HepG2 (cell line): ENCODE data around the gene TMEM14B.
A peak's percentile ranks its signal among the peaks of the same experiment; 100 is the strongest.

Experiments
- KDM1A ChIP-seq: IDR thresholded peaks from 2 replicates; pipeline ENCODE4 v1.6.1; 2016; ENCODE audit warnings: missing compliant biosample characterization
- KLF9 ChIP-seq: IDR thresholded peaks from 2 replicates; pipeline ENCODE4 v1.6.1; 2016; ENCODE audit warnings: low read depth
- NFYB ChIP-seq: sonication (generic); formaldehyde crosslinking; IDR thresholded peaks from 2 replicates; pipeline ENCODE4 v1.4.0; 2020; ENCODE audit warnings: missing genetic modification reagents
- SRF ChIP-seq: IDR thresholded peaks from 2 replicates; pipeline ENCODE4 v1.6.1; 2011; ENCODE audit warnings: mild to moderate bottlenecking, low read depth, low read length, moderate library complexity

- TF ChIP-seq KLF9 (CRISPR knock-in tag) (no peak; the same call in 1 of the 2 replicates), KDM1A (CRISPR knock-in tag) (peak; percentile 58; the same call in 1 of the 2 replicates), NFYB (no peak; the same call in 1 of the 2 replicates), SRF (0 out of 2 replicates have a peak, but pooled peaks have one; percentile 34)
These were observed at the start of gene TMEM14B for GRCh38 chr6:10747251-10747972.
